Activated naive CD8-positive, alpha-beta T cell treated with anti-CD3 and anti-CD28 coated beads, Interleukin-2, amount 50 U/mL, for 24 hours (primary cell): ENCODE data around the gene EPN3.

Source experiments
- ATAC-seq: fragments of 150-1000 bp; cut with Tn5 transposase; one replicate; pipeline ENCODE4 v1.10.0; 2021
- DNase-seq: peaks from one replicate; pipeline ENCODE4 v3.0.0; 2021
- H3K27ac Mint-ChIP-seq: one replicate; pipeline ENCODE4 v1.8.0; 2021; ENCODE audit warnings: mild to moderate bottlenecking, mixed read lengths
- H3K27me3 Mint-ChIP-seq: one replicate; pipeline ENCODE4 v1.8.0; 2021; ENCODE audit warnings: mixed read lengths
- H3K36me3 Mint-ChIP-seq: one replicate; pipeline ENCODE4 v1.8.0; 2021; ENCODE audit warnings: low read depth, mixed read lengths
- H3K4me1 Mint-ChIP-seq: one replicate; pipeline ENCODE4 v1.8.0; 2021; ENCODE audit warnings: mixed read lengths
- H3K4me3 Mint-ChIP-seq: one replicate; pipeline ENCODE4 v1.8.0; 2021; ENCODE audit warnings: mild to moderate bottlenecking, moderate library complexity, mixed read lengths
- H3K9me3 Mint-ChIP-seq: one replicate; pipeline ENCODE4 v1.8.0; 2021; ENCODE audit warnings: mixed read lengths

Gene EPN3

DNA sequence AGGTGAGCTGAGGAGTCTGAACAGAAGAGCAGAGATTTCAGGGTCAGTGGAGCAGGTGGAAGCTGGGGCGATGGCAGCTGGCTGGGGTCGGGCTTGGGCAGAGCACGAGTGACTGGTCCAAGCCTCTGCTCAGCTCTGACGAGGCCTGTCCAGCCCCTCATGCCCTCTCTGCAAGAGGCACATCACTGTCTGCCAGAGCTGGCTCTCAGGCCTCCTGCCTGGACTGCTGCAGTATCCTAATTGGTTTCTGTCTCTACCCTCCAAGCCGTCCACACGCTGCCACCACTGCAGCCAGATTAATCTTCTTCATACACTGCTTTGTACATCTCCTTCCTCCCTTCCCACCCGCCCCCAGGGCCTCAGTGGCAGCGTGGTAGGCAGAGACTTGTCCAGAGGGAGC lies 53.4 kb downstream of the EPN3 start:
- Mint-ChIP-seq H3K4me1 (no peaks in the 10 kb centered on the region), H3K27me3 (peaks cover 12% of the 10 kb centered on the region), H3K27ac (no peak overlapping the region), H3K4me3 (no peak overlapping the region), H3K9me3 (no peaks in the 10 kb centered on the region), H3K36me3 (no peaks in the 10 kb centered on the region)
- no peak for DNase-seq
- ATAC-seq, result no peak

- Mint-ChIP-seq H3K9me3 (no peaks in the 10 kb centered on the region), H3K4me1 (no peaks in the 10 kb centered on the region), H3K27ac (no peak overlapping the region), H3K4me3 (no peak overlapping the region), H3K36me3 (no peaks in the 10 kb centered on the region), H3K27me3 (peaks cover 9% of the 10 kb centered on the region)
- ATAC-seq (no peak), DNase-seq (no peak)
Measured at GRCh38 chr17:50586421-50587247, 54.1 kb downstream of the EPN3 start.

GRCh38 chr17:50587571-50587970 lies 55.0 kb downstream of the EPN3 start:
- H3K27me3 Mint-ChIP-seq, result no peaks in the 10 kb centered on the region
- H3K9me3 Mint-ChIP-seq, result no peaks in the 10 kb centered on the region
- H3K27ac Mint-ChIP-seq, result no peak overlapping the region
- no peaks in the 10 kb centered on the region for H3K36me3 Mint-ChIP-seq
- no peak overlapping the region for H3K4me3 Mint-ChIP-seq
- DNase-seq (no peak), ATAC-seq (no peak)
- H3K4me1 Mint-ChIP-seq, result no peaks in the 10 kb centered on the region

- Mint-ChIP-seq H3K4me3 (no peak overlapping the region), H3K27me3 (no peaks in the 10 kb centered on the region), H3K27ac (no peak overlapping the region), H3K36me3 (no peaks in the 10 kb centered on the region), H3K9me3 (no peaks in the 10 kb centered on the region), H3K4me1 (no peaks in the 10 kb centered on the region)
- no peak for DNase-seq
- ATAC-seq, result no peak
Measured at GRCh38 chr17:50588391-50589049, 56.0 kb downstream of the EPN3 start.

- H3K4me1 Mint-ChIP-seq, result no peaks in the 10 kb centered on the region
- H3K4me3 Mint-ChIP-seq, result no peak overlapping the region
- H3K27ac Mint-ChIP-seq, result no peak overlapping the region
- ATAC-seq (no peak), DNase-seq (no peak)
- no peaks in the 10 kb centered on the region for H3K36me3 Mint-ChIP-seq
- H3K27me3 Mint-ChIP-seq, result no peaks in the 10 kb centered on the region
- no peaks in the 10 kb centered on the region for H3K9me3 Mint-ChIP-seq
Measured at GRCh38 chr17:50589095-50589705, 56.7 kb downstream of the EPN3 start.

- H3K4me1 Mint-ChIP-seq, result no peaks in the 10 kb centered on the region
- H3K27ac Mint-ChIP-seq, result no peak overlapping the region
- H3K9me3 Mint-ChIP-seq, result no peaks in the 10 kb centered on the region
- no peak overlapping the region for H3K4me3 Mint-ChIP-seq
- ATAC-seq, result no peak
- DNase-seq, result no peak
- H3K27me3 Mint-ChIP-seq, result no peaks in the 10 kb centered on the region
- no peaks in the 10 kb centered on the region for H3K36me3 Mint-ChIP-seq
Measured at GRCh38 chr17:50590946-50591737, 58.6 kb downstream of the EPN3 start.

DNA sequence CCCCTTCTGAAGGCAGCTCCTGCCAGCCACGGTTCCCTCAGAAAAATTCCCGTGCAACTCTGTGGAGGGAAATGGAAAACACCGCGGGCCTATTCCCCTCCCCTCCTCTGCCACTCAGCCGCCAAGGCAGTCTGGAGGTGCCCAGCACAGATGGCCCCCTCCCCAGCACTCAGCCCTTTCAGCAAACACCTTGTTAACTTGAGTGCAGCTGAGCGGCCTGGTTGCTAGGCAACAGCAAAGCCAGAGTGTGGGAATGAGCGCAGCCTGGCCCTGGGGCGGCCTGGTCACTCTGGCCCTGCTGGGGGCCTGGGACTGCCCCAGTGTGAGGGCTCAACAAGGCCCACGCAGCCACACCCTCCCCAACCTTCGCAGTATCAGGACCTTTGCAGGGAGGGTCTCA lies 60.8 kb downstream of the EPN3 start:
- H3K4me3 Mint-ChIP-seq, result no peak overlapping the region
- ATAC-seq, result no peak

More for the DNA sequence above, 60.8 kb downstream of the EPN3 start:
- DNase-seq, result no peak
- no peaks in the 10 kb centered on the region for H3K36me3 Mint-ChIP-seq
- no peaks in the 10 kb centered on the region for H3K27me3 Mint-ChIP-seq
- no peaks in the 10 kb centered on the region for H3K9me3 Mint-ChIP-seq
- H3K27ac Mint-ChIP-seq, result no peak overlapping the region
- no peaks in the 10 kb centered on the region for H3K4me1 Mint-ChIP-seq
